ENCODE measurements around the gene AUTS2.

DNA sequence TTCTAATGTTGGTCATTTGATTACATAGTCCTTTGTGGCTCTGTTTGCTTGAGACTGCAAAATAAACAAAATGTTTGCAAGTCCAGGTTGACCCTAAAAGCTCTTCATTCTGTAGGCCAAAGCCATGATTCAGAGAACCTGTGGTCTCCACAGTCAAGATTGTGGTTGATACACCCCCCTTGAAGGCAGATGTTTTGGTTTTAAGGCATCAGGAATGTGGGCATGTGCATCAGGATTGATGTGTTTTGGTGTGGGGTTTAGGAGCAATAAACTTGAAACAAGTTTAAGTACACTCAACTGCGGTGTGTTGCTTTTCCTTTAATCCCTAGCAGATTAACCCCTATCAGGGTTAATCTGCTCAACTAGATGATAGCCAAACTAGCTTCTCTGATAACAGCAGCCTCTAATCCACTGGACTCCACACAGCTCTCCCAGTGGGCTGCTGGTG lies 1154.5 kb downstream of the AUTS2 start:
- TF ChIP-seq BHLHE40 (IDR thresholded peaks at IDR 0.05; ENCODE audit: borderline replicate concordance) (no peak), FOXA1 (IDR thresholded peaks at IDR 0.05) (no peak), FOXM1 (IDR thresholded peaks at IDR 0.05; ENCODE audit: borderline replicate concordance) (no peak), NFRKB (IDR thresholded peaks at IDR 0.05) (no peak), ARNT (IDR thresholded peaks at IDR 0.05) (no peak), SP1 (IDR thresholded peaks at IDR 0.05) (no peak), SUZ12 (IDR thresholded peaks at IDR 0.05) (no peak), FOXK2 (IDR thresholded peaks at IDR 0.05) (no peak), HDGF (IDR thresholded peaks at IDR 0.05; ENCODE audit: borderline replicate concordance) (no peak)
- TF ChIP-seq, protein P1, sequence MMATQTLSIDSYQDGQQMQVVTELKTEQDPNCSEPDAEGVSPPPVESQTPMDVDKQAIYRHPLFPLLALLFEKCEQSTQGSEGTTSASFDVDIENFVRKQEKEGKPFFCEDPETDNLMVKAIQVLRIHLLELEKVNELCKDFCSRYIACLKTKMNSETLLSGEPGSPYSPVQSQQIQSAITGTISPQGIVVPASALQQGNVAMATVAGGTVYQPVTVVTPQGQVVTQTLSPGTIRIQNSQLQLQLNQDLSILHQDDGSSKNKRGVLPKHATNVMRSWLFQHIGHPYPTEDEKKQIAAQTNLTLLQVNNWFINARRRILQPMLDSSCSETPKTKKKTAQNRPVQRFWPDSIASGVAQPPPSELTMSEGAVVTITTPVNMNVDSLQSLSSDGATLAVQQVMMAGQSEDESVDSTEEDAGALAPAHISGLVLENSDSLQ (IDR thresholded peaks at IDR 0.05), result no peak
